SK-N-MC (cell line): ENCODE results near the gene AGER.
"Not testable (repeated sequence)": the region's sequence is repeated elsewhere in the genome, so short reads cannot be mapped to it uniquely, and the experiment has no call there.

Experiments used
- DNase-seq: peaks from one replicate; pipeline ENCODE4 v3.0.0-alpha.2; 2011; ENCODE audit warnings: low read depth, low spot score
- H3K27ac ChIP-seq: fragments of 200-600 bp; sonication (generic); 2 replicates; pipeline ENCODE4 v1.5.1; 2016; ENCODE audit warnings: mixed run types
- H3K36me3 ChIP-seq: fragments of 200-600 bp; sonication (generic); 2 replicates; pipeline ENCODE4 v1.6.1; 2017; ENCODE audit warnings: antibody characterized with exemption, low read length, mixed read lengths; ENCODE audit not compliant: insufficient read depth
- H3K4me3 ChIP-seq: fragments of 200-600 bp; sonication (generic); 2 replicates; pipeline ENCODE4 v1.5.1; 2016
- H3K9ac ChIP-seq: fragments of 200-600 bp; sonication (generic); 2 replicates; pipeline ENCODE4 v1.8.0; 2017; ENCODE audit warnings: mixed run types, mixed read lengths; ENCODE audit not compliant: insufficient read length
- H3K9me3 ChIP-seq: fragments of 200-600 bp; sonication (generic); 2 replicates; pipeline ENCODE4 v1.6.1; 2017; ENCODE audit warnings: low read depth, mild to moderate bottlenecking, antibody characterized with exemption, low read length, moderate library complexity, mixed read lengths
- EZH2 ChIP-seq: fragments of 200-600 bp; sonication (generic); IDR thresholded peaks from one replicate; pipeline ENCODE4 v1.6.1; 2017; ENCODE audit warnings: antibody characterized with exemption
- FOXP2 ChIP-seq: optimal IDR thresholded peaks from 2 replicates; pipeline ENCODE3; 2011; ENCODE audit warnings: mild to moderate bottlenecking, moderate library complexity; ENCODE audit not compliant: insufficient read depth; ENCODE audit errors: extremely low read length, control extremely low read depth
- POLR2AphosphoS5 ChIP-seq: IDR thresholded peaks from 2 replicates; pipeline ENCODE4 v1.6.1; 2012; ENCODE audit warnings: mild to moderate bottlenecking, low read depth, low read length, borderline replicate concordance

The AGER gene

DNA sequence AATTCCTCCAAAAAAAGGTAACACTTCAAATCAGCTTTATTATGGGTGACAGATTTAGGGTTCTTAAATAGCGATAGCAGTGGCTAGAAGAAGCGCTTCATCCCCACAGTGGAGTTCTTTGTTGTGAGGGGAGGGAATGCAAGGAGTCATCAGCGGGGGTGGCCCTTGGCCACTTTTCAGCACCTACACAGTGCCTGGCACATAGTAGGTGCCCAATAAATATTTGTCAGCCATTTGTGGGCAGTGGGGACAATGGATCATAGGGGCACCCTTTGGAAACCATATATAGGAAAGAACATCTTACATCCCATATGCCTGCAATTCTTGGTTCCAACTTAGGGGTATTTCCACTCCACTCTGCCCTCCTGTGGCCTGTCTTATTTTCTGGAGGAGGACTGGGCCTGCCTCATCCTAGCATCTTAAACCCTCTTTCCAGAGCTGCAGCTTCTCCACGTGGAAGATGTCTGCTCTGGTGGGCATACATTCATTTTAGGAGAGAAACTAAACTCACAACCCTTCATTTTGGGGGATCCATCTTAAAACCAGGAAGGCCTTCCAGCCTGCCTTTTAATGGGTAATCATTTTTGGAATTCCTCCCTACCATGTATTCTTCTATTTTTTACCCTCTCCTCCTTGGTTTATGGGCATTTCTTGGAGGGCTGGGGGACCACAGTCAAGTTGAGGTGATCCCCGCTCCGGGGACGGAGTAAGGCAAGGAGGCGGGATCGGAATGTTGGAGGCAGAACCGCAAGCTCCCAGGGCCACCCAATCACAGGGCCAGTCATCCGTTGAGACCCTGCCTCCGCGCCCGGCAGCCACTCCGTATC lies 11.0 kb upstream of the AGER start:
- TF ChIP-seq POLR2AphosphoS5 (peak; percentile 78), FOXP2 (no peak)
- peak overlapping the region; percentile 97 for H3K27ac ChIP-seq
- H3K4me3 ChIP-seq, result peak overlapping the region; percentile 87
- DNase-seq, result no peak
- no peaks in the 10 kb centered on the region for H3K9me3 ChIP-seq
- peak overlapping the region; percentile 83 for H3K9ac ChIP-seq
- H3K36me3 ChIP-seq, result no peaks in the 10 kb centered on the region

- Histone ChIP-seq H3K36me3 (no peaks in the 10 kb centered on the region), H3K4me3 (peak overlapping the region; percentile 87), H3K9me3 (no peaks in the 10 kb centered on the region), H3K27ac (peak overlapping the region; percentile 97), H3K9ac (no peak overlapping the region)
- no peak for DNase-seq
- TF ChIP-seq EZH2 (no peak), FOXP2 (no peak), POLR2AphosphoS5 (no peak)
These were observed 10.3 kb upstream of the AGER start for GRCh38 chr6:32194388-32194787.

DNA sequence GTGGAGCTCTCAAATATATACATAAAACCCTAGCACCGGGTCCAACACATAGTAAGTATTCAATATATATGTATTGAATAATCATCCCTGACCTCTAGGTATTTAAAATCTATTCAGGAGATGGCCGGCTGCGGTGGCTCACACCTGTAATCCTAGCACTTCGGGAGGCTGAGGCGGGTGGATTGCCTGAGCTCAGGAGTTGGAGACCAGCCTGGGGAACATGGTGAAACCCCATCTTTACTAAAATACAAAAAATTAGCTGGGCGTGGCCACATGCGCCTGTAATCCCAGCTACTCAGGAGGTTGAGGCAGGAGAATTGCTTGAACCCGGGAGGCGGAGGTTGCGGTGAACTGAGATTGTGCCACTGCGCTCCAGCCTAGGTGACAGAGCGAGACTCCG lies 9.0 kb upstream of the AGER start:
- H3K9me3 ChIP-seq, DNase-seq, H3K36me3 ChIP-seq: not testable (repeated sequence)
- Histone ChIP-seq H3K4me3 (peak overlapping the region; percentile 69), H3K27ac (peak overlapping the region; percentile 97), H3K9ac (peak overlapping the region; percentile 57)

DNA sequence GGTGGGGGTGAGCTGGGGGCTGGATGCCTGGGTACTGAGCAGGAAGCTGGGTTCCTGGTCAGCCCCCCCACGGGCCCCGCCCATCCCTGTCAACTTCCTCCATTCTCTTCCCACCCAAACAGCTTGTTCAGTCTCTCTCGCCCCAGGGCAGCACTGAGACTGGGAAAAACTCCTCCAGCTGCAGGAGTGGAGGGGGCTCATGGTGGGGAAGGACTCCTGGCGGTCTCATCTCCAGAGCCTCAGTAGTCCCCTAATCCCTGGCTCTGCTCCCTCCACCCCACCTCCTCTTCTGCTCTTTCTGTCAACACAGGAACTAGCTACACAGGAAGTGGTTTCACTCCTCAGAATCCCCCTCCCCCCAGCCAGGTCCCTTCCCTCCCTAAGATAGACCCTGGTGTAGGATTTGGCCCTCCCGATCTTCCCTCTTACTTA lies 8.6 kb upstream of the AGER start, which contains the start of gene GPSM3:
TSS of gene GPSM3 (minus strand) at position 36 of the 432 bp plus-strand sequence. CDS start 130 bp downstream, outside the sequence.
- Histone ChIP-seq H3K9me3 (no peaks in the 10 kb centered on the region), H3K9ac (peak within 1 kb of the TSS; percentile 66), H3K4me3 (peak within 1 kb of the TSS; percentile 69), H3K27ac (peak within 1 kb of the TSS; percentile 97), H3K36me3 (peaks cover 8% of the 10 kb centered on the region)
- peak; percentile 91 for DNase-seq
- TF ChIP-seq EZH2 (no peak), POLR2AphosphoS5 (peak; percentile 65), FOXP2 (peak; percentile 69)

DNA sequence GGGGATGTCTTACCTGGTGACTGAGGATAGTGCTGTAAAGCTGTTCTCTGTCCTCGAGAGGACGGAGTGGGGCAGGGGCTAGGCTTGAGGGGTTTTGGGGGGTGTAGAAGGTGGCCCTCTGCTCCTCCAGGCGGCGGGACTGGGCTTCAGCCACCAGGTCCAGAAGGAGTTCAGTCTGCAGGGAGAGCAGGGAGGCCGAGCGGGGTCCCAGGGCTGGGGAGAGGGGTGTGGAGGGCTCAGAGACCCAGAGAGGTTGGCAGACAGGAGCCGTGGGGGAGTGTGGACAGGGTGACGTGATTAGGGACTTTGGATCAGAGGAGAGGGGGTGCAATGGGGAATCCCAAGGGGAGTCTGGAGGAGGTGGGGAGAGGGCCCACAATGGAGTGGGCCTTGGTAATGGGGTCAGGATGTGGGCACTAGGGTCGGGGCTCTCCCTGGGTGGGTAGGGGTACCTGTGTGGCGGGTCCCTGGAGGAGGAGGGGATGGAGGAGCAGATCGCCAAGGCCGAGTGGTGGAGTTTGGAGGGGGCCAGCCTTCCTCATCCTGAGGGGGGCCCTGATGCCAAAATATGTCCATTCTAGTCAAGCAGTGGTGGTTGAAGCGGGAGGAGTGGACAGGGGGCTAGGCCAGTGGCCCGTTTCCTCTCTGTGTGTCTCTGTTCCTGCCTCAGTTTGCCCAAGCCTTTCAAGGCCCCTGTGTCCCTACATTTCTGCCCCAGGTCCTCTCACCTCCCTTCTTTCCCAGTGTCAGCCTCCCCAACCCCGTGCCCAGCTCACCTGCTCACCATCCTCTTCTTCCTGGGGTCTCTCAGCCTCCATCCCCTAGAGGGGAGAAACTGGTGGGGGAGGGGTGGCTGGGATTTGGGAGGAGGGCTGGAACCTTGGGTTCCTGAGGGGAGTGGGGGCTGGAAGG lies 7.9 kb upstream of the AGER start:
- peaks cover 15% of the 10 kb centered on the region for H3K36me3 ChIP-seq
- no peak for DNase-seq
- no peak for TF ChIP-seq FOXP2
- no peak for TF ChIP-seq POLR2AphosphoS5
- no peak for TF ChIP-seq EZH2
- H3K9ac ChIP-seq, result peak overlapping the region; percentile 66
- H3K9me3 ChIP-seq, result no peaks in the 10 kb centered on the region
- peak overlapping the region; percentile 69 for H3K4me3 ChIP-seq
- peak overlapping the region; percentile 97 for H3K27ac ChIP-seq

GRCh38 chr6:32190911-32191677 lies 7.0 kb upstream of the AGER start:
- no peak for DNase-seq
- Histone ChIP-seq H3K4me3 (peak overlapping the region; percentile 87), H3K36me3 (peaks cover 21% of the 10 kb centered on the region), H3K27ac (peak overlapping the region; percentile 97), H3K9ac (peak overlapping the region; percentile 66), H3K9me3 (no peaks in the 10 kb centered on the region)
- no peak for TF ChIP-seq EZH2
- TF ChIP-seq POLR2AphosphoS5, result no peak
- no peak for TF ChIP-seq FOXP2

DNA sequence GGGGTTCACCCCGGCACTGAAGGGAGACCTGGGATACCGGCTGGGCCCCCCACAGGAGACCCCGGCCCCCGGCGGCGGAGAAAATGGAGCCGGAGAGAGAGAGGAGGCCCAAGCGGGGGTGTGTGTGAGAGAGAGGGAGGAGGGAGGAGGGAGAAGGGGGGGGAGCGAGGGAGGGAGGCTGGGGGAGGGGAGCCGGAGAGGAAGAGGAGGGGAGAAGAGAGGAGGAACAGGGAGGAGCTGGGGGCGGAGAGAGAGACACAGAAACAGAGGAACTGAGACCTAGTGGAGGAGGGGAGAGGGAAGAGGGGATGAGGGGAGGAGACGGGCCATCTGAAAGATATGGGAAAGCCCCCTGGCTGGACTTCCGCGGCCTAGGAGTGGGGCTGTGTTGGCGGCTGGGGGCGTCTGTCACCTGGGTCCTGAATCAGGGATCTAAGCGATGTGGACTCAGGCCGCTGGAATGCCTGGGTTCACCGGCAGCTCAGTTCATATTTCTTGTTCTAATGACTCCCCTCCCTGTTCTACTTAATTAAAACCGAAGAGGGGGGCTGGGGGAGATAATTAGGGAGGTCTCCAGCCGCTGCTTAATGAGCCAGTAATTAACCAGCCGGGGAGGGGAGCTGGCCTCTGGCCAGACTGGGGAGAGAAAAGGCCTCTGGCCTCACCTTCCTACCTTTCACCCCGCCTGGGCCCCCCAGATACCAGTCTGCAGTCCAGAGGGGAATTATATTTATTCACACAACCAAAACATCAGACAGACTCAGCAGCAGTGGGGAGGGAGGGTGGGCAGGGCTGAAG lies 6.2 kb upstream of the AGER start, which contains the start of gene PBX2:
TSS of gene PBX2 (minus strand) at position 149 of the 798 bp plus-strand sequence. CDS start 287 bp downstream, outside the sequence.
- Histone ChIP-seq H3K9me3 (no peaks in the 10 kb centered on the region), H3K27ac (peak within 1 kb of the TSS; percentile 97), H3K4me3 (peak within 1 kb of the TSS; percentile 87), H3K9ac (peak within 1 kb of the TSS; percentile 90), H3K36me3 (peaks cover 21% of the 10 kb centered on the region)
- peak; percentile 63 for TF ChIP-seq POLR2AphosphoS5
- TF ChIP-seq FOXP2, result no peak
- TF ChIP-seq EZH2, result no peak
- peak; percentile 79 for DNase-seq

DNA sequence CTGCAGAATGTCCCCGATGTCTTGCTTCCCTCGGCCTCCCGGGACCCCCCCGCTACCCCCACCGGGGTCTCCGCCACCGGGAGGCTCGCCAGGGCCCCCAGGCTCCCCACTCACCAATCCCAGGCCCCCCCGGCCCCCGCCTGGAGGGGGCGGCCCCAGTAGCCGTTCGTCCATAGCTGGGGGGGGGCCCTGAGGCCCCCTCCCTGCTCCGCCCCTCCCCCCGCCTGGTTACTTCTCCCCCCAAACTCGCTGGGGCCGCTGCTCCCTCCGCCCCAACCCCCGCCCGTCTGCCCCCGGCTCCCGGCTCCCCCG lies 5.6 kb upstream of the AGER start:
- peak overlapping the region; percentile 90 for H3K9ac ChIP-seq
- H3K9me3 ChIP-seq, result no peaks in the 10 kb centered on the region
- peak overlapping the region; percentile 87 for H3K4me3 ChIP-seq
- peak overlapping the region; percentile 87 for H3K27ac ChIP-seq
- TF ChIP-seq FOXP2 (no peak), POLR2AphosphoS5 (no peak), EZH2 (no peak)
- no peak for DNase-seq
- peaks cover 21% of the 10 kb centered on the region for H3K36me3 ChIP-seq
